Lower leg skin (tissue), 3 donors: Measurements from ENCODE around the gene FBRS.

Source experiments
- POLR2A ChIP-seq, 2 donors: fragments of 450-650 bp; IDR thresholded peaks; one replicate each; pipeline ENCODE4 v1.6.1; 2016 to 2017; ENCODE audit warnings: antibody characterized with exemption in 2 of 2, mild to moderate bottlenecking in 1 of 2, moderate library complexity in 1 of 2
- TF ChIP-seq, protein P1 (sequence below), 3 donors: fragments of 450-650 bp; IDR thresholded peaks; one replicate each; pipeline ENCODE4 v1.5.1; 2016; ENCODE audit warnings: antibody characterized with exemption in 3 of 3, mild to moderate bottlenecking in 3 of 3, moderate library complexity in 2 of 3

DNA sequence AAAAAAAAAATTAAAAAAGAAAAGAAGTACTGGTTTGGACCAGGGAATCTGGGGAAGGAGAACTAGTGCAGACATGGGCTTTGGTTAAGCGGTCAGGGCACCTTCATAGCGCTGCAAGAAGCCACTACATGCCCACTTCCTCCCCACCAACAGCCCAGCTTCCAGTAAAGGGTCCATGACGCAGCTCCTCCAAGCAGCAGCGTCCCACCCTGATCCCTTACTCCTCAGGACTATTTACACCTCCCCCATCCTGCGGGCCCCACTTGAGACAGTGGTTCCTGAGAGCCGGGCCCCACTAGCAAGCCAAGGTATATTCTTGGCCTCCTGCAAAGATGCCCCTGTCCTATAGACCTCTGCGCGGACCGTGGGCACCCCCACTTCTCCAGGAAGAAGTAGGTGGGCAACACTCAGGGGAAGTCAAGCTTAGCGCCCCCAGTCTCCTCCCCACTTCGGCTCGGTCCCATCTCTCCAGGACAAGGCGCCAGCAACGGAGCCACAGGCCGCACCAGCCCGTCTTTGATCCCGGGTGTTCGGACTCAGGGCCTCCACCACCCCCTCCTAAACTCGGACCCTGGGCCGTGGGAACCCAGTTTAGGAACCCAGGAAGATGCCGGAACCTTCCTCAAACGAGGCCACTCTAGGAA is 8.4 kb upstream of the FBRS start:
- TF ChIP-seq, protein P1, sequence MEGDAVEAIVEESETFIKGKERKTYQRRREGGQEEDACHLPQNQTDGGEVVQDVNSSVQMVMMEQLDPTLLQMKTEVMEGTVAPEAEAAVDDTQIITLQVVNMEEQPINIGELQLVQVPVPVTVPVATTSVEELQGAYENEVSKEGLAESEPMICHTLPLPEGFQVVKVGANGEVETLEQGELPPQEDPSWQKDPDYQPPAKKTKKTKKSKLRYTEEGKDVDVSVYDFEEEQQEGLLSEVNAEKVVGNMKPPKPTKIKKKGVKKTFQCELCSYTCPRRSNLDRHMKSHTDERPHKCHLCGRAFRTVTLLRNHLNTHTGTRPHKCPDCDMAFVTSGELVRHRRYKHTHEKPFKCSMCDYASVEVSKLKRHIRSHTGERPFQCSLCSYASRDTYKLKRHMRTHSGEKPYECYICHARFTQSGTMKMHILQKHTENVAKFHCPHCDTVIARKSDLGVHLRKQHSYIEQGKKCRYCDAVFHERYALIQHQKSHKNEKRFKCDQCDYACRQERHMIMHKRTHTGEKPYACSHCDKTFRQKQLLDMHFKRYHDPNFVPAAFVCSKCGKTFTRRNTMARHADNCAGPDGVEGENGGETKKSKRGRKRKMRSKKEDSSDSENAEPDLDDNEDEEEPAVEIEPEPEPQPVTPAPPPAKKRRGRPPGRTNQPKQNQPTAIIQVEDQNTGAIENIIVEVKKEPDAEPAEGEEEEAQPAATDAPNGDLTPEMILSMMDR (IDR thresholded peaks at IDR 0.05): no peak
- no peak for TF ChIP-seq POLR2A (IDR thresholded peaks at IDR 0.05)
